GM12891 (cell line): ENCODE measurements around the gene MCTP1.

Experiments
- PAX5 ChIP-seq: IDR thresholded peaks from 2 replicates; pipeline ENCODE4 v1.6.1; 2011; ENCODE audit warnings: low read length, moderate library complexity, mild to moderate bottlenecking; ENCODE audit not compliant: insufficient read depth, severe bottlenecking
- POLR2A ChIP-seq: IDR thresholded peaks from 2 replicates; pipeline ENCODE4 v1.6.1; 2011; ENCODE audit warnings: low read depth, low read length, control low read depth
- POLR2AphosphoS5 ChIP-seq: IDR thresholded peaks from 2 replicates; pipeline ENCODE4 v1.6.1; 2011; ENCODE audit warnings: low read depth, low read length, control low read depth
- POU2F2 ChIP-seq: IDR thresholded peaks from 2 replicates; pipeline ENCODE4 v1.6.1; 2011; ENCODE audit warnings: low read depth, mild to moderate bottlenecking, control low read depth, low read length, moderate library complexity
- SPI1 ChIP-seq: IDR thresholded peaks from 2 replicates; pipeline ENCODE4 v1.6.1; 2011; ENCODE audit warnings: low read depth, low read length, control low read depth
- TAF1 ChIP-seq: IDR thresholded peaks from 2 replicates; pipeline ENCODE4 v1.6.1; 2011; ENCODE audit warnings: low read depth, low read length, control low read depth

- TF ChIP-seq POLR2AphosphoS5 (no peak), TAF1 (no peak), POLR2A (no peak), PAX5 (no peak), SPI1 (no peak), POU2F2 (no peak)
Observed at GRCh38 chr5:94791829-94792228, 493.1 kb downstream of the MCTP1 start.
